Upper lobe of right lung (tissue), 1 donor: Measurements from ENCODE around the gene BDH1. TPM values are rescaled to one million over a fixed set of nuclear protein-coding genes. Genes with fewer than 3 reads are reported as not detected.

Source experiments
- ATAC-seq: fragments of 200-7000 bp; cut with Tn5 transposase; one replicate; pipeline ENCODE4 v1.9.1; 2020; ENCODE audit warnings: mild to moderate bottlenecking, moderate library complexity
- DNase-seq: peaks from one replicate; pipeline ENCODE4 v3.0.0-alpha.2; 2020
- H3K27ac ChIP-seq: fragments of 200-600 bp; one replicate; pipeline ENCODE4 v1.8.0; 2022
- H3K27me3 ChIP-seq: fragments of 200-600 bp; one replicate; pipeline ENCODE4 v1.8.0; 2022; ENCODE audit warnings: mild to moderate bottlenecking
- H3K36me3 ChIP-seq: fragments of 200-600 bp; one replicate; pipeline ENCODE4 v1.8.0; 2022
- H3K4me1 ChIP-seq: fragments of 200-600 bp; one replicate; pipeline ENCODE4 v1.8.0; 2022
- H3K4me3 ChIP-seq: fragments of 200-600 bp; one replicate; pipeline ENCODE4 v1.8.0; 2022; ENCODE audit warnings: mild to moderate bottlenecking
- H3K9me3 ChIP-seq: fragments of 200-600 bp; one replicate; pipeline ENCODE4 v1.8.0; 2022
- CTCF ChIP-seq: fragments of 200-600 bp; IDR thresholded peaks from one replicate; pipeline ENCODE4 v1.8.0; 2022; ENCODE audit warnings: antibody characterized with exemption
- intact Hi-C: fragments of 100-400 bp; cut with DNase I; formaldehyde crosslinking; loops from one replicate; pipeline ENCODE4 v1.11.0; 2022
- total RNA-seq: library from RNA; stranded (reverse); fragmentation: NEBNext Ultra II Directional; extraction: Animal tissue kit (Norgen Biotek cat#: 25700); gene quantifications from one replicate; pipeline ENCODE4 v1.2.1, GENCODE V29; 2021
- donor health status: DM: no; HTN: yes; CAD: no; lungs with severe emphysema.

Gene BDH1
- total RNA-seq, 1 donor from 2014 or later: 12.5 TPM

GRCh38 chr3:197475997-197476525 lies 79.7 kb downstream of the BDH1 start:
- no peaks in the 10 kb centered on the region for H3K36me3 ChIP-seq
- no peak for TF ChIP-seq CTCF
- no peak overlapping the region for H3K27ac ChIP-seq
- ATAC-seq (no peak), DNase-seq (no peak)
- no peak overlapping the region for H3K4me3 ChIP-seq
- H3K9me3 ChIP-seq: no peaks in the 10 kb centered on the region
- intact Hi-C loops: no loop called here
- H3K4me1 ChIP-seq: no peaks in the 10 kb centered on the region
- peaks cover 3% of the 10 kb centered on the region for H3K27me3 ChIP-seq

GRCh38 chr3:197475514-197475913 lies 80.3 kb downstream of the BDH1 start:
- Histone ChIP-seq H3K4me1 (no peaks in the 10 kb centered on the region), H3K9me3 (no peaks in the 10 kb centered on the region), H3K4me3 (no peak overlapping the region), H3K27me3 (peaks cover 3% of the 10 kb centered on the region), H3K36me3 (no peaks in the 10 kb centered on the region), H3K27ac (no peak overlapping the region)
- intact Hi-C loops: no loop called here
- ATAC-seq (no peak), DNase-seq (no peak)
- no peak for TF ChIP-seq CTCF

GRCh38 chr3:197472151-197472550 lies 83.6 kb downstream of the BDH1 start:
- Histone ChIP-seq H3K27me3 (no peaks in the 10 kb centered on the region), H3K4me3 (no peak overlapping the region), H3K27ac (no peak overlapping the region), H3K4me1 (no peaks in the 10 kb centered on the region), H3K36me3 (no peaks in the 10 kb centered on the region), H3K9me3 (no peaks in the 10 kb centered on the region)
- ATAC-seq: no peak
- DNase-seq: peak; percentile 20
- intact Hi-C loops: no loop called here
- no peak for TF ChIP-seq CTCF

- DNase-seq: peak; percentile 35
- TF ChIP-seq CTCF: no peak
- no peak overlapping the region for H3K4me3 ChIP-seq
- H3K27me3 ChIP-seq: no peaks in the 10 kb centered on the region
- no peak overlapping the region for H3K27ac ChIP-seq
- peaks cover 7% of the 10 kb centered on the region for H3K4me1 ChIP-seq
- no peak for ATAC-seq
- H3K36me3 ChIP-seq: no peaks in the 10 kb centered on the region
- intact Hi-C loops: no loop called here
- H3K9me3 ChIP-seq: no peaks in the 10 kb centered on the region
Observed at GRCh38 chr3:197471221-197472010, 84.4 kb downstream of the BDH1 start.

GRCh38 chr3:197468866-197469382 lies 86.8 kb downstream of the BDH1 start:
- no peaks in the 10 kb centered on the region for H3K36me3 ChIP-seq
- peaks cover 8% of the 10 kb centered on the region for H3K4me1 ChIP-seq
- H3K4me3 ChIP-seq: no peak overlapping the region
- H3K27me3 ChIP-seq: no peaks in the 10 kb centered on the region
- ATAC-seq (peak; percentile 47), DNase-seq (peak; percentile 11)
- no peaks in the 10 kb centered on the region for H3K9me3 ChIP-seq
- intact Hi-C loops: no loop called here
- TF ChIP-seq CTCF: no peak
- H3K27ac ChIP-seq: no peak overlapping the region
